SK-N-SH treated with all-trans-retinoic acid at 6 μM for 48 hours (cell line): ENCODE measurements around the gene PADI3.
"Not testable (repeated sequence)": the region's sequence is repeated elsewhere in the genome, so short reads cannot be mapped to it uniquely, and the experiment has no call there.

Experiments
- ATAC-seq: fragments of 200-7000 bp; cut with Tn5 transposase; 3 replicates; pipeline ENCODE4 v1.9.1; 2020; ENCODE audit warnings: mild to moderate bottlenecking, moderate library complexity
- ARNTL ChIP-seq: fragments of 450-650 bp; formaldehyde crosslinking; IDR thresholded peaks from 2 replicates; pipeline ENCODE4 v1.5.0; 2020; ENCODE audit warnings: low read depth, mild to moderate bottlenecking, moderate library complexity, borderline replicate concordance
- BACH2 ChIP-seq: fragments of 250-450 bp; sonication (Bioruptor Pico); IDR thresholded peaks from 2 replicates; pipeline ENCODE4 v1.9.0; 2021; ENCODE audit warnings: mild to moderate bottlenecking, borderline replicate concordance
- CREB5 ChIP-seq: fragments of 250-450 bp; sonication (Bioruptor Pico); IDR thresholded peaks from 2 replicates; pipeline ENCODE4 v1.5.1; 2020; ENCODE audit warnings: low read depth, mild to moderate bottlenecking, moderate library complexity
- CSDC2 ChIP-seq: fragments of 250-450 bp; sonication (Bioruptor Pico); IDR thresholded peaks from 2 replicates; pipeline ENCODE4 v1.5.0; 2020; ENCODE audit warnings: mild to moderate bottlenecking, moderate library complexity
- CSRNP3 ChIP-seq: fragments of 250-450 bp; sonication (Bioruptor Pico); IDR thresholded peaks from 2 replicates; pipeline ENCODE4 v1.5.1; 2021; ENCODE audit warnings: mild to moderate bottlenecking, moderate library complexity
- ESRRG ChIP-seq: fragments of 250-450 bp; sonication (Bioruptor Pico); IDR thresholded peaks from 2 replicates; pipeline ENCODE4 v1.6.1; 2021; ENCODE audit warnings: mild to moderate bottlenecking
- GLIS3 ChIP-seq: fragments of 250-450 bp; sonication (Bioruptor Pico); IDR thresholded peaks from 2 replicates; pipeline ENCODE4 v1.5.0; 2020; ENCODE audit warnings: mild to moderate bottlenecking, moderate library complexity
- ISL1 ChIP-seq: fragments of 250-450 bp; sonication (Bioruptor Pico); IDR thresholded peaks from 2 replicates; pipeline ENCODE4 v2.1.2; 2022; ENCODE audit warnings: mild to moderate bottlenecking, moderate library complexity
- OSR1 ChIP-seq: fragments of 250-450 bp; sonication (Bioruptor Pico); IDR thresholded peaks from 2 replicates; pipeline ENCODE4 v1.8.0; 2022; ENCODE audit warnings: moderate library complexity, mild to moderate bottlenecking, inconsistent platforms
- PATZ1 ChIP-seq: fragments of 250-450 bp; sonication (Bioruptor Pico); IDR thresholded peaks from 2 replicates; pipeline ENCODE4 v1.8.0; 2020; ENCODE audit warnings: mild to moderate bottlenecking, moderate library complexity, borderline replicate concordance
- POU6F1 ChIP-seq: fragments of 250-450 bp; sonication (Bioruptor Pico); IDR thresholded peaks from 2 replicates; pipeline ENCODE4 v1.8.0; 2021; ENCODE audit warnings: low read depth, mild to moderate bottlenecking, moderate library complexity, borderline replicate concordance
- PPARA ChIP-seq: fragments of 250-450 bp; sonication (Bioruptor Pico); IDR thresholded peaks from 2 replicates; pipeline ENCODE4 v1.5.0; 2020; ENCODE audit warnings: mild to moderate bottlenecking, borderline replicate concordance
- SNAI2 ChIP-seq: fragments of 250-450 bp; sonication (Bioruptor Pico); IDR thresholded peaks from 2 replicates; pipeline ENCODE4 v1.5.0; 2020; ENCODE audit warnings: mild to moderate bottlenecking, moderate library complexity
- TOX ChIP-seq: fragments of 250-450 bp; sonication (Bioruptor Pico); IDR thresholded peaks from 2 replicates; pipeline ENCODE4 v1.8.0; 2021; ENCODE audit warnings: mild to moderate bottlenecking, moderate library complexity, borderline replicate concordance
- TSHZ2 ChIP-seq: fragments of 250-450 bp; sonication (Bioruptor Pico); IDR thresholded peaks from 2 replicates; pipeline ENCODE4 v1.5.0; 2020; ENCODE audit warnings: mild to moderate bottlenecking, moderate library complexity
- ZC3H10 ChIP-seq: fragments of 250-450 bp; sonication (Bioruptor Pico); IDR thresholded peaks from 2 replicates; pipeline ENCODE4 v1.5.1; 2021; ENCODE audit warnings: mild to moderate bottlenecking, moderate library complexity
- ZFP3 ChIP-seq: fragments of 250-450 bp; sonication (Bioruptor Pico); IDR thresholded peaks from 2 replicates; pipeline ENCODE4 v1.5.0; 2020; ENCODE audit warnings: mild to moderate bottlenecking, moderate library complexity
- ZFP30 ChIP-seq: fragments of 450-650 bp; formaldehyde crosslinking; IDR thresholded peaks from 2 replicates; pipeline ENCODE4 v1.5.0; 2022; ENCODE audit warnings: mild to moderate bottlenecking, moderate library complexity
- ZNF70 ChIP-seq: fragments of 450-650 bp; formaldehyde crosslinking; IDR thresholded peaks from 2 replicates; pipeline ENCODE4 v1.5.0; 2020; ENCODE audit warnings: mild to moderate bottlenecking, moderate library complexity
- ZNF8 ChIP-seq: fragments of 450-650 bp; formaldehyde crosslinking; IDR thresholded peaks from 2 replicates; pipeline ENCODE4 v1.5.0; 2020; ENCODE audit warnings: mild to moderate bottlenecking, moderate library complexity

Gene PADI3

GRCh38 chr1:17319561-17320350 lies 70.9 kb downstream of the PADI3 start (continued):
- no peak for TF ChIP-seq PATZ1 (CRISPR knock-in tag)
- no peak for TF ChIP-seq ZFP30 (CRISPR knock-in tag)
- TF ChIP-seq PPARA (CRISPR knock-in tag): no peak
- TF ChIP-seq CSDC2: no peak
- TF ChIP-seq, all 23 proteins: peak for 0

- ATAC-seq: not testable (repeated sequence)
Observed at GRCh38 chr1:17321857-17322390, 73.0 kb downstream of the PADI3 start.

GRCh38 chr1:17328855-17329254 lies 80.0 kb downstream of the PADI3 start:
- ATAC-seq: no peak
- TF ChIP-seq PPARA (CRISPR knock-in tag): no peak
- TF ChIP-seq CSRNP3 (CRISPR knock-in tag): no peak
- no peak for TF ChIP-seq SNAI2
- no peak for TF ChIP-seq ZFP30 (CRISPR knock-in tag)
- TF ChIP-seq GLIS3 (CRISPR knock-in tag): no peak
- no peak for TF ChIP-seq ARNTL (CRISPR knock-in tag)
- TF ChIP-seq BACH2: no peak
- no peak for TF ChIP-seq ESRRG (CRISPR knock-in tag)
- no peak for TF ChIP-seq CSDC2
- no peak for TF ChIP-seq ZNF8 (CRISPR knock-in tag)
- TF ChIP-seq POU6F1 (CRISPR knock-in tag): no peak
- no peak for TF ChIP-seq OSR1
- no peak for TF ChIP-seq TOX (CRISPR knock-in tag)
- no peak for TF ChIP-seq ZFP3 (CRISPR knock-in tag)
- no peak for TF ChIP-seq ZNF70 (CRISPR knock-in tag)
- no peak for TF ChIP-seq TSHZ2 (CRISPR knock-in tag)
- no peak for TF ChIP-seq CREB5
- TF ChIP-seq ZC3H10 (CRISPR knock-in tag): no peak
- TF ChIP-seq PATZ1 (CRISPR knock-in tag): no peak
- no peak for TF ChIP-seq ISL1 (CRISPR knock-in tag)
